DOHH2 (cell line): ENCODE data around the gene GUCY1A1.

Experiments used
- H3F3A ChIP-seq: fragments of 200-600 bp; sonication (generic), shearing (Covaris generic); 2 replicates; pipeline ENCODE4 v1.6.0; 2016; ENCODE audit warnings: antibody characterized with exemption, mild to moderate bottlenecking; ENCODE audit not compliant: control insufficient read depth, insufficient read depth
- H3K27ac ChIP-seq: fragments of 200-600 bp; sonication (generic); 2 replicates; pipeline ENCODE4 v1.5.1; 2014; ENCODE audit warnings: low read depth, mild to moderate bottlenecking, low read length, moderate library complexity
- H3K27me3 ChIP-seq: fragments of 200-600 bp; sonication (generic); 2 replicates; pipeline ENCODE4 v1.6.1; 2014; ENCODE audit warnings: mild to moderate bottlenecking, low read length, mixed read lengths; ENCODE audit not compliant: control insufficient read depth
- H3K36me3 ChIP-seq: fragments of 200-600 bp; sonication (generic); 2 replicates; pipeline ENCODE4 v1.6.1; 2014; ENCODE audit warnings: mild to moderate bottlenecking, low read length, moderate library complexity, mixed read lengths; ENCODE audit not compliant: control insufficient read depth
- H3K4me1 ChIP-seq: fragments of 200-600 bp; sonication (generic); 2 replicates; pipeline ENCODE4 v1.6.1; 2014; ENCODE audit warnings: mild to moderate bottlenecking, low read length, mixed read lengths; ENCODE audit not compliant: control insufficient read depth
- H3K4me2 ChIP-seq: fragments of 200-600 bp; sonication (generic); 2 replicates; pipeline ENCODE4 v1.6.0; 2014; ENCODE audit warnings: mild to moderate bottlenecking, low read length, moderate library complexity
- H3K4me3 ChIP-seq: fragments of 200-600 bp; sonication (generic); 2 replicates; pipeline ENCODE4 v1.5.1; 2014; ENCODE audit warnings: mild to moderate bottlenecking, low read length, mixed read lengths
- H3K79me2 ChIP-seq: fragments of 200-600 bp; sonication (generic); 2 replicates; pipeline ENCODE4 v1.6.1; 2014; ENCODE audit warnings: mild to moderate bottlenecking, low read length, mixed read lengths; ENCODE audit not compliant: control insufficient read depth
- H3K9me2 ChIP-seq: fragments of 200-600 bp; sonication (generic); replicated peaks from 2 replicates; pipeline ENCODE4 v1.6.1; 2014; ENCODE audit warnings: mild to moderate bottlenecking, low read length, mixed read lengths; ENCODE audit not compliant: control insufficient read depth
- H3K9me3 ChIP-seq: fragments of 200-600 bp; sonication (generic); 2 replicates; pipeline ENCODE4 v1.6.1; 2014; ENCODE audit warnings: antibody characterized with exemption, low read length, mixed read lengths; ENCODE audit not compliant: control insufficient read depth, insufficient read depth
- H4K20me1 ChIP-seq: fragments of 200-600 bp; sonication (generic); 2 replicates; pipeline ENCODE4 v1.6.0; 2014; ENCODE audit warnings: low read depth, mild to moderate bottlenecking, antibody characterized with exemption, low read length, moderate library complexity; ENCODE audit not compliant: control insufficient read depth, insufficient read depth
- CTCF ChIP-seq: fragments of 200-600 bp; sonication (generic); IDR thresholded peaks from one replicate; pipeline ENCODE4 v1.5.1; 2014; ENCODE audit warnings: antibody characterized with exemption, mild to moderate bottlenecking, low read depth, low read length; ENCODE audit not compliant: poor library complexity, severe bottlenecking
- EZH2phosphoT487 ChIP-seq: fragments of 200-600 bp; sonication (generic); IDR thresholded peaks from 2 replicates; pipeline ENCODE4 v1.6.1; 2017; ENCODE audit warnings: borderline replicate concordance, mild to moderate bottlenecking, antibody characterized with exemption, low read length, moderate library complexity, mixed read lengths

The GUCY1A1 gene

GRCh38 chr4:155667222-155667567, 547 bp downstream of the GUCY1A1 start:
- Histone ChIP-seq H3K9me2 (no peaks in the 10 kb centered on the region), H3K4me1 (no peaks in the 10 kb centered on the region), H3K27me3 (no peaks in the 10 kb centered on the region), H3K27ac (no peak overlapping the region), H3K79me2 (no peaks in the 10 kb centered on the region), H3F3A (no peaks in the 10 kb centered on the region), H3K4me3 (no peak overlapping the region), H3K9me3 (no peaks in the 10 kb centered on the region), H3K4me2 (no peak overlapping the region), H4K20me1 (no peaks in the 10 kb centered on the region), H3K36me3 (no peaks in the 10 kb centered on the region)
- TF ChIP-seq EZH2phosphoT487 (no peak), CTCF (no peak)

GRCh38 chr4:155667568-155668511, 1.2 kb downstream of the GUCY1A1 start:
- TF ChIP-seq EZH2phosphoT487 (no peak), CTCF (no peak)
- Histone ChIP-seq H3K4me2 (no peak overlapping the region), H3K4me1 (no peaks in the 10 kb centered on the region), H3K27ac (no peak overlapping the region), H3K79me2 (no peaks in the 10 kb centered on the region), H4K20me1 (no peaks in the 10 kb centered on the region), H3K9me2 (no peaks in the 10 kb centered on the region), H3K4me3 (no peak overlapping the region), H3K36me3 (no peaks in the 10 kb centered on the region), H3K27me3 (no peaks in the 10 kb centered on the region), H3F3A (no peaks in the 10 kb centered on the region), H3K9me3 (no peaks in the 10 kb centered on the region)

GRCh38 chr4:155668707-155669220, 2.1 kb downstream of the GUCY1A1 start:
- Histone ChIP-seq H3K4me3 (no peak overlapping the region), H3K79me2 (no peaks in the 10 kb centered on the region), H4K20me1 (no peaks in the 10 kb centered on the region), H3K4me2 (no peak overlapping the region), H3F3A (no peaks in the 10 kb centered on the region), H3K27me3 (no peaks in the 10 kb centered on the region), H3K27ac (no peak overlapping the region), H3K9me2 (no peaks in the 10 kb centered on the region), H3K36me3 (no peaks in the 10 kb centered on the region), H3K9me3 (no peaks in the 10 kb centered on the region), H3K4me1 (no peaks in the 10 kb centered on the region)
- TF ChIP-seq CTCF (no peak), EZH2phosphoT487 (no peak)
